Fibroblast of lung (primary cell): ENCODE measurements around the gene PPM1H.

Experiments used
- CTCF ChIP-seq, 2 donors: IDR thresholded peaks in 1 of 2; conservative IDR thresholded peaks in 1 of 2; 1 replicate in 1 of 2; 2 replicates in 1 of 2; pipeline ENCODE4 v1.5.1; 2011 to 2012; ENCODE audit warnings: low read length in 2 of 2, control low read depth in 1 of 2, inconsistent platforms in 1 of 2, low read depth in 1 of 2, mild to moderate bottlenecking in 1 of 2
- EZH2 ChIP-seq: IDR thresholded peaks from 2 replicates; pipeline ENCODE4 v1.5.1; 2012; ENCODE audit warnings: low read length, control low read depth, mild to moderate bottlenecking; ENCODE audit errors: missing control alignments

DNA sequence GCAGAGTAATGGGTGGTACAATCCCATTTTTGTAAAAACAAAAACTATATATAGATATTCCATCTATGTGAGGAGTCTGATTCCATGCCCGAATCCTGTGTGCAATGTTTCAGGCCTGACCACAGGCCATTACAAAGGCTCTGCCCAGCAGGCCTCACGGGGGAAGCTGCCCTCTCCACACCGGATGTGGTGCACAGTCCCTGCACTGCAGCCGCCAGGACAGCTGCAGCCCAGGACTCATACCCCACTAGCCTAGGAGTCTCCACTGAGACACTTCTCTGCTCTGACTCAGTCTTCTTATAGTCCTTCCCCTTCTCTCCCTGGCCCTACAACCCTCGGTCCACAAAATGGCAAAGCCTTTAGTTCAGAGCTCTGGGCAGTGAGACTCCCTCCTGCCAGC is 190.4 kb downstream of the PPM1H start:
- no peak for TF ChIP-seq CTCF (conservative IDR thresholded peaks at IDR 0.05 in 1 of 2, IDR thresholded peaks at IDR 0.05 in 1 of 2; ENCODE audit: low read depth in 1 of 2, low read length in 2 of 2)
- TF ChIP-seq EZH2: no peak
